HEK293 (cell line): ENCODE results near the gene KCNC1.
A peak's percentile ranks its signal among the peaks of the same experiment; 100 is the strongest.

Experiments used
- CTCF ChIA-PET: fragments of 350-600 bp; formaldehyde crosslinking; extraction: SDS; loops from one replicate; lab custom pipeline; 2021; ENCODE audit warnings: antibody characterized with exemption; lab: Yijun Ruan, JAX
- POLR2A ChIA-PET: fragments of 300-600 bp; formaldehyde crosslinking; extraction: SDS; loops from one replicate; lab custom pipeline; 2020; ENCODE audit warnings: antibody characterized with exemption, inconsistent platforms; lab: Yijun Ruan, JAX
- H3K27ac ChIP-seq: fragments of 200-500 bp; sonication (Bioruptor generic); 2 replicates; pipeline ENCODE4 v1.5.1; 2014; ENCODE audit warnings: low read depth, low read length, control low read depth, inconsistent platforms; ENCODE audit errors: extremely low read depth
- H3K36me3 ChIP-seq, 2 experiments: fragments of 200-500 bp in 1 of 2; sonication (Bioruptor generic) in 1 of 2; 1 replicate in 1 of 2; 2 replicates in 1 of 2; pipeline ENCODE4 v1.5.1; 2014 to 2017; ENCODE audit warnings: inconsistent platforms in 2 of 2, low read length in 2 of 2; ENCODE audit not compliant: control insufficient read depth in 2 of 2, insufficient read depth in 1 of 2
- H3K4me1 ChIP-seq: fragments of 200-500 bp; sonication (Bioruptor generic); 2 replicates; pipeline ENCODE4 v1.5.1; 2014; ENCODE audit warnings: mild to moderate bottlenecking, low read length, inconsistent platforms; ENCODE audit not compliant: control insufficient read depth, insufficient read depth
- H3K4me3 ChIP-seq: 2 replicates; pipeline ENCODE4 v1.5.1; 2011; ENCODE audit warnings: low read depth, mild to moderate bottlenecking, control low read depth, low read length, moderate library complexity
- H3K9me3 ChIP-seq: fragments of 200-500 bp; sonication (Bioruptor generic); 2 replicates; pipeline ENCODE4 v1.5.1; 2014; ENCODE audit warnings: low read depth, low read length, inconsistent platforms; ENCODE audit not compliant: control insufficient read depth, insufficient read depth
- HOXC10 ChIP-seq: sonication (generic); formaldehyde crosslinking; IDR thresholded peaks from 2 replicates; pipeline ENCODE4 v1.8.1; 2023; ENCODE audit warnings: mild to moderate bottlenecking, missing genetic modification reagents
- IKZF3 ChIP-seq: fragments of 450-650 bp; IDR thresholded peaks from 2 replicates; pipeline ENCODE4 v1.5.0; 2018; ENCODE audit warnings: missing biosample characterization, mild to moderate bottlenecking, missing genetic modification characterization, moderate library complexity
- YY1 ChIP-seq: fragments of 450-650 bp; formaldehyde crosslinking; IDR thresholded peaks from 2 replicates; pipeline ENCODE4 v1.5.1; 2018; ENCODE audit warnings: missing biosample characterization, missing genetic modification characterization
- ZBTB17 ChIP-seq: fragments of 450-650 bp; formaldehyde crosslinking; IDR thresholded peaks from 2 replicates; pipeline ENCODE4 v1.5.1; 2016; ENCODE audit warnings: missing biosample characterization, missing genetic modification characterization
- ZBTB48 ChIP-seq: fragments of 450-650 bp; formaldehyde crosslinking; IDR thresholded peaks from 2 replicates; pipeline ENCODE4 v1.5.1; 2016; ENCODE audit warnings: missing biosample characterization, missing genetic modification characterization
- ZFP41 ChIP-seq: fragments of 450-650 bp; formaldehyde crosslinking; IDR thresholded peaks from 2 replicates; pipeline ENCODE4 v1.5.1; 2016; ENCODE audit warnings: missing biosample characterization, missing genetic modification characterization, borderline replicate concordance
- ZNF114 ChIP-seq: fragments of 450-650 bp; formaldehyde crosslinking; IDR thresholded peaks from 2 replicates; pipeline ENCODE4 v1.5.0; 2017; ENCODE audit warnings: missing biosample characterization, missing genetic modification characterization
- ZNF140 ChIP-seq: fragments of 450-650 bp; formaldehyde crosslinking; IDR thresholded peaks from 2 replicates; pipeline ENCODE4 v1.5.1; 2016; ENCODE audit warnings: missing biosample characterization, missing genetic modification characterization
- ZNF175 ChIP-seq: fragments of 450-650 bp; formaldehyde crosslinking; IDR thresholded peaks from 2 replicates; pipeline ENCODE4 v1.5.1; 2016; ENCODE audit warnings: missing biosample characterization, missing genetic modification characterization
- ZNF184 ChIP-seq: fragments of 450-650 bp; IDR thresholded peaks from 2 replicates; pipeline ENCODE4 v1.5.1; 2018; ENCODE audit warnings: missing biosample characterization, mild to moderate bottlenecking, missing genetic modification characterization
- ZNF2 ChIP-seq: fragments of 450-650 bp; formaldehyde crosslinking; IDR thresholded peaks from 2 replicates; pipeline ENCODE4 v1.5.1; 2016; ENCODE audit warnings: missing biosample characterization, missing genetic modification characterization
- ZNF23 ChIP-seq: fragments of 450-650 bp; formaldehyde crosslinking; IDR thresholded peaks from 2 replicates; pipeline ENCODE4 v1.5.1; 2016; ENCODE audit warnings: missing biosample characterization, missing genetic modification characterization, borderline replicate concordance
- ZNF24 ChIP-seq: fragments of 450-650 bp; formaldehyde crosslinking; IDR thresholded peaks from 2 replicates; pipeline ENCODE4 v1.5.1; 2016; ENCODE audit warnings: missing biosample characterization, missing genetic modification characterization
- ZNF324 ChIP-seq: fragments of 450-650 bp; formaldehyde crosslinking; IDR thresholded peaks from 2 replicates; pipeline ENCODE4 v1.5.1; 2016; ENCODE audit warnings: missing biosample characterization, missing genetic modification characterization
- ZNF341 ChIP-seq: fragments of 450-650 bp; formaldehyde crosslinking; IDR thresholded peaks from 2 replicates; pipeline ENCODE4; 2016; ENCODE audit warnings: low read depth, missing biosample characterization, missing genetic modification characterization
- ZNF350 ChIP-seq: fragments of 450-650 bp; formaldehyde crosslinking; IDR thresholded peaks from 2 replicates; pipeline ENCODE4 v1.5.0; 2017; ENCODE audit warnings: missing biosample characterization, mild to moderate bottlenecking, missing genetic modification characterization
- ZNF366 ChIP-seq: fragments of 450-650 bp; formaldehyde crosslinking; conservative IDR thresholded peaks from 2 replicates; pipeline ENCODE4 v1.5.1; 2016; ENCODE audit warnings: missing biosample characterization, missing genetic modification characterization
- ZNF426 ChIP-seq: fragments of 450-650 bp; formaldehyde crosslinking; IDR thresholded peaks from 2 replicates; pipeline ENCODE4 v1.5.1; 2017; ENCODE audit warnings: missing biosample characterization, missing genetic modification characterization, mild to moderate bottlenecking, inconsistent platforms, moderate library complexity
- ZNF521 ChIP-seq: fragments of 450-650 bp; formaldehyde crosslinking; IDR thresholded peaks from 2 replicates; pipeline ENCODE4 v1.5.1; 2017; ENCODE audit warnings: missing biosample characterization, mild to moderate bottlenecking, missing genetic modification characterization
- ZNF585B ChIP-seq: fragments of 450-650 bp; formaldehyde crosslinking; IDR thresholded peaks from 2 replicates; pipeline ENCODE4 v1.5.1; 2016; ENCODE audit warnings: missing biosample characterization, missing genetic modification characterization
- ZNF621 ChIP-seq: fragments of 450-650 bp; formaldehyde crosslinking; IDR thresholded peaks from 2 replicates; pipeline ENCODE4 v1.5.1; 2017; ENCODE audit warnings: missing biosample characterization, missing genetic modification characterization
- ZNF747 ChIP-seq: fragments of 450-650 bp; formaldehyde crosslinking; IDR thresholded peaks from 2 replicates; pipeline ENCODE4 v1.5.1; 2016; ENCODE audit warnings: missing biosample characterization, missing genetic modification characterization
- ZNF785 ChIP-seq: fragments of 450-650 bp; formaldehyde crosslinking; IDR thresholded peaks from 2 replicates; pipeline ENCODE4 v1.5.1; 2016; ENCODE audit warnings: missing biosample characterization, missing genetic modification characterization
- ZNF830 ChIP-seq: fragments of 450-650 bp; IDR thresholded peaks from 2 replicates; pipeline ENCODE4 v1.5.0; 2018; ENCODE audit warnings: missing biosample characterization, missing genetic modification characterization, low read depth, mild to moderate bottlenecking, moderate library complexity
- ZNF843 ChIP-seq: fragments of 450-650 bp; formaldehyde crosslinking; IDR thresholded peaks from 2 replicates; pipeline ENCODE4 v1.5.1; 2016; ENCODE audit warnings: missing biosample characterization, missing genetic modification characterization

Gene KCNC1

GRCh38 chr11:17767914-17768313 lies 33.3 kb downstream of the KCNC1 start:
- POLR2A ChIA-PET, result no interaction called here
- CTCF ChIA-PET, result interaction anchor here (0.7 to 3.9 kb wide), 2 partner anchors 29 to 205 kb away, joined by 3 to 15 read pairs; no protein-coding TSS in a partner anchor
- Histone ChIP-seq H3K9me3 (no peaks in the 10 kb centered on the region), H3K36me3 (no peaks in the 10 kb centered on the region), H3K4me3 (no peak overlapping the region), H3K4me1 (no peaks in the 10 kb centered on the region), H3K27ac (no peak overlapping the region)
- TF ChIP-seq ZNF341 (tag by site-specific recombination), result peak; percentile 67
- TF ChIP-seq ZNF350, result no peak

- Histone ChIP-seq H3K27ac (no peak overlapping the region), H3K9me3 (no peaks in the 10 kb centered on the region), H3K4me3 (no peak overlapping the region), H3K4me1 (no peaks in the 10 kb centered on the region), H3K36me3 (no peaks in the 10 kb centered on the region)
- no peak for TF ChIP-seq IKZF3 (tag by site-specific recombination)
- no peak for TF ChIP-seq ZNF747
- no peak for TF ChIP-seq ZNF23 (tag by site-specific recombination)
- TF ChIP-seq ZNF830 (tag by site-specific recombination), result no peak
- TF ChIP-seq ZNF843 (tag by site-specific recombination), result no peak
- TF ChIP-seq ZNF140, result no peak
- no peak for TF ChIP-seq ZNF521
- TF ChIP-seq ZNF114, result no peak
- no peak for TF ChIP-seq HOXC10 (CRISPR knock-in tag)
- TF ChIP-seq ZNF785, result no peak
- TF ChIP-seq ZNF24 (tag by site-specific recombination), result no peak
- TF ChIP-seq ZNF585B (tag by site-specific recombination), result no peak
- TF ChIP-seq ZFP41 (tag by site-specific recombination), result no peak
- no peak for TF ChIP-seq ZNF184
- no peak for TF ChIP-seq ZNF175 (tag by site-specific recombination)
- no peak for TF ChIP-seq ZNF621 (tag by site-specific recombination)
- TF ChIP-seq ZNF426 (tag by site-specific recombination), result no peak
- no peak for TF ChIP-seq YY1 (tag by site-specific recombination)
- no peak for TF ChIP-seq ZBTB48
- CTCF ChIA-PET, result interaction anchor here (0.6 to 3.9 kb wide), 6 partner anchors 8 to 204 kb away, joined by 3 to 15 read pairs (median 5); no protein-coding TSS in a partner anchor
- POLR2A ChIA-PET, result no interaction called here
These were observed 34.0 kb downstream of the KCNC1 start for GRCh38 chr11:17768547-17768946.

DNA sequence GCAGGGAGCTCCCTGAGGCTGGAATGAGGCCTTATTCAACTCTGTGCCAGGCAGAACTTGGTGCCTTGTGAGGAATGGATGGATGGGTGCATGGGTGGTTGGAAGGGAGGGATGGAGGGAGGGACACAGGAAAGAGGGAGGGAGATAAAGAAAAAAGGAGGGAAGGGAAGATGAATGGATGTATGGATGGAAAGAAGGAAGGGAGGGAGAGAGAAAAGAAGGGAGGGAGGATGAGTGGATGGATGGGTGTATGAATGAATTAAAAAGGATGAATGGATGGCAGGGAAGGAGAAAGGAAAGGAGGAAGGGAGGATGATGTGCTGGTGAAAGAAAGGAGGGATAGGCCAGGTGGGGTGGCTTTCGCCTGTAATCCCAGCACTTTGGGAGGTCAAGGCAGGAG lies 34.6 kb downstream of the KCNC1 start:
- Histone ChIP-seq H3K4me3 (no peak overlapping the region), H3K36me3 (no peaks in the 10 kb centered on the region), H3K4me1 (no peaks in the 10 kb centered on the region), H3K27ac (no peak overlapping the region)
- POLR2A ChIA-PET, result no interaction called here
- TF ChIP-seq ZBTB17 (tag by site-specific recombination) (0 out of 2 replicates have a peak, but pooled peaks have one; percentile 26), ZNF366 (tag by site-specific recombination) (peak; percentile 92), ZNF324 (tag by site-specific recombination) (no peak), ZNF2 (no peak)
- TF ChIP-seq, all 188 proteins: peak for 2
- no peaks in the 10 kb centered on the region for H3K9me3 ChIP-seq
- CTCF ChIA-PET, result interaction anchor here (0.7 to 3.9 kb wide), 5 partner anchors 9 to 204 kb away, joined by 4 to 15 read pairs (median 5); no protein-coding TSS in a partner anchor
